Gastrocnemius medialis (tissue), 4 donors: ENCODE results near the gene TMEM35A.

Experiments used
- CTCF ChIP-seq, 5 experiments: fragments of 450-650 bp in 3 of 5; fragments of 200-600 bp in 2 of 5; sonication (generic) in 2 of 5; IDR thresholded peaks in 4 of 5; conservative IDR thresholded peaks in 1 of 5; 1 replicate in 4 of 5; 2 replicates in 1 of 5; pipeline ENCODE4 v1.5.1; 2016 to 2019; ENCODE audit warnings: antibody characterized with exemption in 5 of 5, mild to moderate bottlenecking in 3 of 5, moderate library complexity in 3 of 5
- POLR2A ChIP-seq, 2 donors: fragments of 450-650 bp; IDR thresholded peaks; one replicate each; pipeline ENCODE4 v1.6.1; 2017; ENCODE audit warnings: antibody characterized with exemption in 2 of 2, mild to moderate bottlenecking in 2 of 2, moderate library complexity in 2 of 2

- TF ChIP-seq CTCF (IDR thresholded peaks at IDR 0.05 in 4 of 5, conservative IDR thresholded peaks at IDR 0.05 in 1 of 5) (no peak), POLR2A (IDR thresholded peaks at IDR 0.05) (no peak)
These were observed 16.5 kb upstream of the TMEM35A start for GRCh38 chrX:101062176-101062575.
